GM12864 (cell line): ENCODE data around the gene C1orf146.
"Not testable (repeated sequence)": the region's sequence is repeated elsewhere in the genome, so short reads cannot be mapped to it uniquely, and the experiment has no call there.

Experiments used
- DNase-seq: peaks from one replicate; pipeline ENCODE4 v3.0.0-alpha.2; 2011; ENCODE audit warnings: low read depth
- H3K4me3 ChIP-seq: 2 replicates; pipeline ENCODE4 v1.5.1; 2011; ENCODE audit warnings: mild to moderate bottlenecking, low read depth, low read length, control low read depth
- CTCF ChIP-seq: IDR thresholded peaks from 2 replicates; pipeline ENCODE4 v1.5.1; 2011; ENCODE audit warnings: low read depth, mild to moderate bottlenecking, moderate library complexity, low read length, control low read depth, inconsistent platforms; ENCODE audit errors: missing control alignments

Gene C1orf146

GRCh38 chr1:92262516-92262915, 44.8 kb downstream of the C1orf146 start:
- H3K4me3 ChIP-seq: no peak overlapping the region
- DNase-seq: no peak
- TF ChIP-seq CTCF: no peak

GRCh38 chr1:92273039-92273438, 55.3 kb downstream of the C1orf146 start:
- TF ChIP-seq CTCF: no peak
- DNase-seq: no peak
- H3K4me3 ChIP-seq: no peak overlapping the region

- H3K4me3 ChIP-seq: no peak overlapping the region
- no peak for DNase-seq
- TF ChIP-seq CTCF: no peak
These were observed 57.2 kb downstream of the C1orf146 start for GRCh38 chr1:92274939-92275338.

GRCh38 chr1:92276082-92276481, 58.4 kb downstream of the C1orf146 start:
- TF ChIP-seq CTCF: no peak
- H3K4me3 ChIP-seq: no peak overlapping the region
- no peak for DNase-seq

GRCh38 chr1:92277105-92277723, 59.5 kb downstream of the C1orf146 start:
- no peak for DNase-seq
- no peak for TF ChIP-seq CTCF
- no peak overlapping the region for H3K4me3 ChIP-seq

- DNase-seq: not testable (repeated sequence)
These were observed 62.1 kb downstream of the C1orf146 start for GRCh38 chr1:92279781-92280180.

GRCh38 chr1:92281411-92281810, 63.7 kb downstream of the C1orf146 start:
- H3K4me3 ChIP-seq, DNase-seq: not testable (repeated sequence)

More at GRCh38 chr1:92279781-92280180, 62.1 kb downstream of the C1orf146 start:
- not testable (repeated sequence) for H3K4me3 ChIP-seq

- H3K4me3 ChIP-seq: no peak overlapping the region
- no peak for DNase-seq
- TF ChIP-seq CTCF: peak; percentile 43
These were observed 73.8 kb downstream of the C1orf146 start for GRCh38 chr1:92291372-92291999.
